ENCODE results near the gene GPI. TPM values are rescaled to one million over a fixed set of nuclear protein-coding genes. Genes with fewer than 3 reads are reported as not detected.
A peak's percentile ranks its signal among the peaks of the same experiment; 100 is the strongest.

Gene GPI
- polyA plus RNA-seq (59.9 to 244 TPM (median 123 TPM) in 3 replicates), polyA minus RNA-seq (202 to 525 TPM (median 238 TPM) in 3 replicates)
- polyA plus RNA-seq (2011; ENCODE audit: low read depth), result 105 TPM
- polyA plus RNA-seq (2011; cell fraction: cytosol; rRNA removed), result 143 and 202 TPM in 2 replicates
- polyA plus RNA-seq (2011; cell fraction: nucleus; rRNA removed), result 131 and 136 TPM in 2 replicates
- polyA plus RNA-seq (2012; ENCODE audit: low replicate concordance), result 149 and 264 TPM in 2 replicates
- 274 TPM for polyA minus RNA-seq (2011; cell fraction: cytosol; rRNA and poly(A)+ RNA removed)
- 117 and 148 TPM in 2 replicates for polyA minus RNA-seq (2011; cell fraction: nucleus; rRNA and poly(A)+ RNA removed)

DNA sequence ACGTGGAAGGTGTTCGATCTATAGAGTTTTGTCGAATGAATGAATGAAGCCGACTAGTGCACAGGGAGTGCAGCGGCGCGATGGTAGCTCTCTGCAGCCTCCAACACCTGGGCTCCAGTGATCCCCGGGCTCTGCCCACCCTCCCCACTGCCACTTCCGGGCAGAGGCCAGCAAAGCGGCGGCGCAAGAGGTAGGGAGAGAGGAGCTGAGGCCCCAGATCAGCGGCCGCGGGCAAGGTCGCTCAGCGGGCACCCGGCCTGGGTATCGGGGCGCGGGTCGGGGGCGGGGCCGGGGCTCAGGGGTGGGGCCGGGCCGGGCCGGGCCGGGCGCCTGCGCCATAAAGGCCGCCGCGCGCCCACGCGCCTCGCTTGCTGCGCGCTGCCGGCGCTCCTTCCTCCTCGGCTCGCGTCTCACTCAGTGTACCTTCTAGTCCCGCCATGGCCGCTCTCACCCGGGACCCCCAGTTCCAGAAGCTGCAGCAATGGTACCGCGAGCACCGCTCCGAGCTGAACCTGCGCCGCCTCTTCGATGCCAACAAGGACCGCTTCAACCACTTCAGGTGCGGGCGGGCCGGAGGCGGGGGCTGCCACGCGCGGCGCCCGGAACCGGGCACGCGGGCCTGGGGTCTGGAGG lies at the start of gene GPI:
Gene GPI, plus strand, starts transcription at position 367 of the 633 bp plus-strand sequence. Its CDS starts 71 bp downstream, at position 438.
- peak within 1 kb of the TSS; percentile 89 for H2AFZ ChIP-seq (ENCODE audit: control insufficient read depth, low read length)
- no peaks in the 10 kb centered on the region for H3K27me3 ChIP-seq (ENCODE audit: control insufficient read depth, extremely low read depth, insufficient read depth, low read length)
- dilution Hi-C loops (cut with MboI; ENCODE audit: extremely low pct_ligation_motif_present, low sequenced_read_pairs), result no loop called here
- DNase-seq (ENCODE audit: low read depth, low spot score) (no peak), FAIRE-seq (no peak)
- peak within 1 kb of the TSS; percentile 77 for H3K4me2 ChIP-seq (ENCODE audit: control insufficient read depth, extremely low read depth, insufficient read depth, low read depth, low read length)
- peaks cover 19% of the 10 kb centered on the region for H3K4me1 ChIP-seq (ENCODE audit: control insufficient read depth, extremely low read depth, insufficient read depth, low read length)
- H3K9me1 ChIP-seq (ENCODE audit: control insufficient read depth, extremely low read depth, insufficient read depth, low read length), result no peaks in the 10 kb centered on the region
- TF ChIP-seq, protein P1, sequence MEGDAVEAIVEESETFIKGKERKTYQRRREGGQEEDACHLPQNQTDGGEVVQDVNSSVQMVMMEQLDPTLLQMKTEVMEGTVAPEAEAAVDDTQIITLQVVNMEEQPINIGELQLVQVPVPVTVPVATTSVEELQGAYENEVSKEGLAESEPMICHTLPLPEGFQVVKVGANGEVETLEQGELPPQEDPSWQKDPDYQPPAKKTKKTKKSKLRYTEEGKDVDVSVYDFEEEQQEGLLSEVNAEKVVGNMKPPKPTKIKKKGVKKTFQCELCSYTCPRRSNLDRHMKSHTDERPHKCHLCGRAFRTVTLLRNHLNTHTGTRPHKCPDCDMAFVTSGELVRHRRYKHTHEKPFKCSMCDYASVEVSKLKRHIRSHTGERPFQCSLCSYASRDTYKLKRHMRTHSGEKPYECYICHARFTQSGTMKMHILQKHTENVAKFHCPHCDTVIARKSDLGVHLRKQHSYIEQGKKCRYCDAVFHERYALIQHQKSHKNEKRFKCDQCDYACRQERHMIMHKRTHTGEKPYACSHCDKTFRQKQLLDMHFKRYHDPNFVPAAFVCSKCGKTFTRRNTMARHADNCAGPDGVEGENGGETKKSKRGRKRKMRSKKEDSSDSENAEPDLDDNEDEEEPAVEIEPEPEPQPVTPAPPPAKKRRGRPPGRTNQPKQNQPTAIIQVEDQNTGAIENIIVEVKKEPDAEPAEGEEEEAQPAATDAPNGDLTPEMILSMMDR (optimal IDR thresholded peaks at IDR 0.05 in 1 of 3, IDR thresholded peaks at IDR 0.05 in 1 of 3, conservative IDR thresholded peaks at IDR 0.05 in 1 of 3; ENCODE audit: extremely low read depth in 1 of 3, insufficient read depth in 2 of 3, low read length in 3 of 3), result no peak
- no peak for TF ChIP-seq EZH2 (IDR thresholded peaks at IDR 0.05; ENCODE audit: low read length)
- peak within 1 kb of the TSS; percentile 64 to 94 (median 81) for H3K4me3 ChIP-seq (ENCODE audit: control insufficient read depth in 2 of 3, extremely low read depth in 1 of 3, insufficient read depth in 2 of 3, low read depth in 1 of 3, low read length in 3 of 3)
- H3K9ac ChIP-seq (ENCODE audit: control insufficient read depth, extremely low read depth, insufficient read depth, low read length), result peak within 1 kb of the TSS; percentile 82
- no peaks in the 10 kb centered on the region for H4K20me1 ChIP-seq (ENCODE audit: control insufficient read depth, extremely low read depth, insufficient read depth, low read length)
- H3K79me2 ChIP-seq (ENCODE audit: control insufficient read depth, insufficient read depth, low read length), result peaks cover 32% of the 10 kb centered on the region
- H3K36me3 ChIP-seq (ENCODE audit: control insufficient read depth in 2 of 2, extremely low read depth in 1 of 2, insufficient read depth in 2 of 2, low read length in 2 of 2), result peaks cover 15 to 20% of the 10 kb centered on the region in 2 experiments
- H3K9me3 ChIP-seq (ENCODE audit: control insufficient read depth, low read depth, low read length), result no peaks in the 10 kb centered on the region
- peak within 1 kb of the TSS; percentile 57 for H3K27ac ChIP-seq (ENCODE audit: control insufficient read depth, insufficient read depth, low read length)

DNA sequence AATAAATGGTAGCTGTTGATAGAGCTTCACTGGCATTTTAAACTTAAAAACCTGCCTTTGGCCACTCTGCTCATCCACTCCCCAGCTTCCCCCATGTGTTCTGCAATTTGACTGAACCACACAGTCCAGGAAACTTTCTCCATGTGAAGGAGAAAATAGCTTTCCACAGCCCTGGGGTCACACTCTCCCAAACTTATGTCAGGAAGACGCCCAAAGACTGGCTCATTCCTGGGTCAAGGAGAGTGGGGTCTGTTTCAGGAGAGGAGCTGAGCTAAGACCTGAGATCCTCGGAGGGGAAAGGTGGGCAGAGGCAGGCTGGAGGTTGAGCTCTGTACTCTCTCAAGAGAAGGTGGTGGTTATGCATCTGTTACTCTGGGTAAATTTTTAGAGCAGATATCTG lies 48.7 kb upstream of the GPI start:
- Histone ChIP-seq H3K9me1 (ENCODE audit: control insufficient read depth, extremely low read depth, insufficient read depth, low read length) (peaks cover 2% of the 10 kb centered on the region), H3K4me1 (ENCODE audit: control insufficient read depth, extremely low read depth, insufficient read depth, low read length) (peaks cover 11% of the 10 kb centered on the region), H3K9ac (ENCODE audit: control insufficient read depth, extremely low read depth, insufficient read depth, low read length) (no peak overlapping the region), H2AFZ (ENCODE audit: control insufficient read depth, low read length) (no peak overlapping the region), H4K20me1 (ENCODE audit: control insufficient read depth, extremely low read depth, insufficient read depth, low read length) (no peaks in the 10 kb centered on the region), H3K9me3 (ENCODE audit: control insufficient read depth, low read depth, low read length) (no peaks in the 10 kb centered on the region), H3K79me2 (ENCODE audit: control insufficient read depth, insufficient read depth, low read length) (peaks cover 7% of the 10 kb centered on the region), H3K27me3 (ENCODE audit: control insufficient read depth, extremely low read depth, insufficient read depth, low read length) (no peaks in the 10 kb centered on the region), H3K27ac (ENCODE audit: control insufficient read depth, insufficient read depth, low read length) (no peak overlapping the region), H3K4me3 (ENCODE audit: control insufficient read depth in 2 of 3, extremely low read depth in 1 of 3, insufficient read depth in 2 of 3, low read depth in 1 of 3, low read length in 3 of 3) (no peak overlapping the region), H3K4me2 (ENCODE audit: control insufficient read depth, extremely low read depth, insufficient read depth, low read depth, low read length) (no peak overlapping the region), H3K36me3 (ENCODE audit: control insufficient read depth in 2 of 2, extremely low read depth in 1 of 2, insufficient read depth in 2 of 2, low read length in 2 of 2) (peaks cover 0 to 3% of the 10 kb centered on the region in 2 experiments)
- no peak for TF ChIP-seq EZH2 (IDR thresholded peaks at IDR 0.05; ENCODE audit: low read length)
- FAIRE-seq (no peak), DNase-seq (ENCODE audit: low read depth, low spot score) (no peak)
- dilution Hi-C loops (cut with MboI; ENCODE audit: extremely low pct_ligation_motif_present, low sequenced_read_pairs), result no loop called here
